HG03196 (cell line): ENCODE results near the gene PAIP2B.

Experiments used
- ATAC-seq: cut with Tn5 transposase; IDR thresholded peaks from one replicate; pipeline ENCODE4 v1.9.1; 2021; ENCODE audit not compliant: unreplicated experiment

Gene PAIP2B

GRCh38 chr2:71154798-71155197 lies 72.1 kb downstream of the PAIP2B start:
- ATAC-seq: no peak

GRCh38 chr2:71154279-71154678 lies 72.6 kb downstream of the PAIP2B start:
- no peak for ATAC-seq

- no peak for ATAC-seq
Measured at GRCh38 chr2:71153585-71154224, 73.2 kb downstream of the PAIP2B start.

GRCh38 chr2:71151620-71152019 lies 75.3 kb downstream of the PAIP2B start:
- ATAC-seq: no peak

GRCh38 chr2:71150082-71150816 lies 76.7 kb downstream of the PAIP2B start:
- ATAC-seq: no peak

DNA sequence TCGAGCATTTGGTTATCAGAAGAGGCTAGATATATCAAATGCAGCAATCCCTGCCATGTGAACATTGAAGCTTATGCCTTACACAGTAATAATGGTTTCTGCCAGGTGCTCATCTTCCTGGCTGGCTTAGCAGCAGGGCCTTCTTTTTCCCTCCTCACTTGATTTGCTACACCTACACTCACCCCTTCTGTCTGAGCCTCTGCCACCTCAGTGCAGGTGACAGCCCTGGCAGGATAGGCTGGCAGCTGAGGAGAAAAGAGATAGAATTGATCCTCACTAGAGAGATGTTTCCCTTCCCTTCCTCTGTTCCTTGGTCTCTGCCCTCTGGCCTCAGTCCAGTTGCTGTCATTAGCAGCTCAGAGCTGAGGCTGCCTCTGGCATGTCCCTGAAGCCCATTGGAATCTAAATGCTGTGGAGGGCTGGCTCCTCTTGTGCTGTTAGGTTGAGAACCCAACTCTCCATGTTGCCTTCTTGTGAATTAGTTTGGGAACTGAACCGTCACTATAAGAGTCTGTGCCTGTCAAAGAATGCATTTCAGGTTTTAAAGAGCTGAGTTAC lies 78.3 kb downstream of the PAIP2B start:
- no peak for ATAC-seq

DNA sequence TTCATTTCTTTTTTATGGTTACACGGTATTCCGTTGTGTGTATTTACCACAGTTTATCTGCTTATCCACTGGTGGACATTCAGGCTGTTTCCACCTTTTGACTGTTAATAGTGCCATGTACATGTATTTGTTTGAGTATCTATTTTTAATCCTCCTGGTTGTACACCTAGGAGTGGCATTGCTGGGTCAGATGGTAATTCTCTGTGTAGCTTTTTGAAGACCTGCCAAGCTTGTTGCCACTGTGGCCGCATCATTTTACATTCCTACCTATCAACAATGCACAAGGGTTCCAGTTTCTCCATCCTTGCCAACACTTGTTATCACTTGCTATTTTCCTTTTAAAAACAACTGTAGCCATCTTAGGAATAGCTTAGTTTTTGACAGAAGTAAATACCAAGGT lies 83.1 kb downstream of the PAIP2B start:
- ATAC-seq: no peak

DNA sequence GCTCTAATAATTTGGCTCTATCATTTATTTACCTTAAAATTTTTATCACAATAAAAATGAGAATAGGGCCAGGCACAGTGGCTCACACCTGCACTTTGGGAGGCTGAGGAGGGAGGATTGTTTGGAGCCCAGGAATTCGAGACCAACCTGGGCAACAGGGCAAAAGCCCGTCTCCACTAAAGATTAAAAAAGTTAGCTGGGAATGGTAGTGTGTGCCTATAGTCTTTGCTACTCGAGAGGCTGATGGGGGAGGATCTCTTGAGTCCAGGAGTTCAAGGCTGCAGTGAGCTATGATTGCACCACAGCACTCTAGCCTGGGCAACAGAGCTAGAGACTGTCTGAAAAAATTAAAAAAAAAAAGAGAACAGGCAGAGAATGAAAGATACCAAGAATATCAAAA lies 90.7 kb downstream of the PAIP2B start:
- no peak for ATAC-seq

DNA sequence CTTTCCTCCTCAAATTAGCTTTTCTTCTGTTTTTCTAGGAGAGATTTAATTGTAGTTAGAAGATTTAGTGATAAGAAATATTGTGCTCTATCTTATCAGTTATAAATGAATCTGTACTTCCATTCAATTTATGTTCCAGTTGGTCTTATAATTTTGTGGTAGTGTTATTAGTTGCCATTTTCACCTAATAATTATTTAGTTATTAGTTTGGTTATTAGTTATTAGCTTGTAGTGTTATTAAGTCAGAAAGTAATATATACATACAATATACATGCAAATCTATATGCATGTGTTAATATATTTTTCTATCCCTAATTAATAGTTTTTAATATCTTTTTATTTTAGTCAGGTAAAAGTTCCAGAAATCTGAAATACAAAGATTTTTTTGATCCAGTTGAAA lies 93.3 kb downstream of the PAIP2B start:
- ATAC-seq: no peak
